GM10847 (cell line): ENCODE data around the gene ZNF48.

ENCODE experiments used
- POLR2A ChIP-seq: IDR thresholded peaks from 2 replicates; pipeline ENCODE4 v1.6.1; 2011; ENCODE audit not compliant: insufficient read length; ENCODE audit errors: extremely low read depth

The ZNF48 gene

GRCh38 chr16:30370456-30371247 is 24.6 kb upstream of the ZNF48 start, which contains the start of gene TBC1D10B:
Gene TBC1D10B, minus strand, starts transcription at chr16:30370494. Its CDS starts 311 bp downstream, at chr16:30370183.
- TF ChIP-seq POLR2A, result no peak

GRCh38 chr16:30371248-30371816 is 23.9 kb upstream of the ZNF48 start:
- TF ChIP-seq POLR2A, result peak; percentile 52

DNA sequence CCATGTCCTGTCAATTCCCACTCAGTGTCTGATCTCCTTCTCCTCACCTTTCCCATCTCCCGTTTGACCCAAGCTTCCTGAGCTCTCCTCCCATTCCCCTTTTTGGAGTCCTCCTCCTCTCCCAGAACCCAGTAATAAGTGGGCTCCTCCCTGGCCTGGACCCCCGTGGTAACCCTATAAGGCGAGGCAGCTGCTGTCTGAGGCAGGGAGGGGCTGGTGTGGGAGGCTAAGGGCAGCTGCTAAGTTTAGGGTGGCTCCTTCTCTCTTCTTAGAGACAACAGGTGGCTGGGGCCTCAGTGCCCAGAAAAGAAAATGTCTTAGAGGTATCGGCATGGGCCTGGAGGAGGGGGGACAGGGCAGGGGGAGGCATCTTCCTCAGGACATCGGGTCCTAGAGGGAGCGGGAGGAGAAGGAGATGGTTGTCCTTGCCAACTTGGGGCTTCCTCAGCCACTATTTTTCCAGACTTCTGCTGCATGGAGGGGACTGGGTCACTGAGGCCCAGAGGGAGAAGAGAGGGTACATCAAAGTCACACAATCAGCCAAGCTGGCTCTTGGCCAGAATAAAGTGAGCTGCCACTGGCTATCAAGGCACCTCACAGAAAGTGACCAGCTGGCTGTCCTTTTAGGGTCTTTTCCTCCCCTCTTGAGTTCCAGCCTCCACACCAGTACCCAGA is 23.0 kb upstream of the ZNF48 start:
- no peak for TF ChIP-seq POLR2A

- no peak for TF ChIP-seq POLR2A
Measured at GRCh38 chr16:30372725-30373124, 22.5 kb upstream of the ZNF48 start.

- TF ChIP-seq POLR2A, result no peak
Measured at GRCh38 chr16:30374538-30374937, 20.7 kb upstream of the ZNF48 start, which contains the start of gene MYL11. Gene MYL11, plus strand, starts transcription at chr16:30374802. Its CDS starts 56 bp downstream, at chr16:30374858.

- no peak for TF ChIP-seq POLR2A
Measured at GRCh38 chr16:30375864-30376263, 19.4 kb upstream of the ZNF48 start.

DNA sequence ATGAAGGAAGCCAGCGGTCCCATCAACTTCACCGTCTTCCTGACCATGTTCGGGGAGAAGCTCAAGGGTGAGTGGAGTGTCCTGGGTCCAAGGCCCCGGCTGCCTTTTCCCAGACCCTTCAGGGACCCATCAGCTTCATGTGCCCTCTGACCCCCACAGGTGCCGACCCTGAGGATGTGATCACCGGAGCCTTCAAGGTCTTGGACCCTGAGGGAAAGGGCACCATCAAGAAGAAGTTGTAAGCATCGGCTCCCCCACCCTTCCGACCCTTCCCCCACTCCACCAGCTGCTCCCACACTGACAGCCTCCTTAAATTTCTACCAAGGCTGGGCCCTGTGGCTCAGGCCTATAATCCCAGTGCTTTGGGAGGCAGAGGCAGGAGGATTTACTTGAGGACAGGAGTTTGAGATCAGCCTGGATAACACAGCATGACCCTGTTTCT is 18.7 kb upstream of the ZNF48 start:
- no peak for TF ChIP-seq POLR2A

DNA sequence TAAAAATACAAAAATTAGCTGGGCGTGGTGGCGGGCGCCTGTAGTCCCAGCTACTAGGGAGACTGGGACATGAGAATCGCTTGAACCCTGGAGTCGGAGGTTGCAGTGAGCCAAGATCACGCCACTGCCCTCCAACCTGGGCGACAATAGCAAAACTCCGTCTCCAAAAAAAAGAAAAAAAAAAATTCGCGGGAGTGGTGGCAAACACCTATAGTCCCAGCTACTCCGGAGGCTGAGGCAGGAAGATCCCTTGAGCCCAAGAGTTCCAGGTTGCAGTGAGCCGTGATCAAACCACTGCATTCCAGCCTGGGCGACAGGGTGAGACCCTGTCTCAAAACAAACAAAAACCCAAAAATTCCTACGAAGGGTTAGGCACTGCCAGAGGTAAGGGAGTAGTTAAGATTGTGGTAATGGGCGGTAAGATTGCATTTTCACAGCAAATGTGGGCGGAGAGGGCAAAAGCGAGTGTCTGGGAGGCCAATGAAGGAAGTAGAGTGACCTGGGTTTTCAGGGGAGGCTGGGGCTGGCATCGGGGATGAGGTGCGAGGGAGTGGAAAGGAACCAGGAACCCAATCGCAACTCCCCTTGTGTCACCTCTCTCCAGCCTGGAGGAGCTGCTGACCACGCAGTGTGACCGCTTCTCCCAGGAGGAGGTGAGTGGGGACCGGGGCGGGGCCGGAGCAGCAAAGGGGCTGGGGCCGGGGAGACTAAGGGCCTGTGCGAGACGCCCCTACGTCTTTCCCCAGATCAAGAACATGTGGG is 18.0 kb upstream of the ZNF48 start:
- TF ChIP-seq POLR2A, result no peak

DNA sequence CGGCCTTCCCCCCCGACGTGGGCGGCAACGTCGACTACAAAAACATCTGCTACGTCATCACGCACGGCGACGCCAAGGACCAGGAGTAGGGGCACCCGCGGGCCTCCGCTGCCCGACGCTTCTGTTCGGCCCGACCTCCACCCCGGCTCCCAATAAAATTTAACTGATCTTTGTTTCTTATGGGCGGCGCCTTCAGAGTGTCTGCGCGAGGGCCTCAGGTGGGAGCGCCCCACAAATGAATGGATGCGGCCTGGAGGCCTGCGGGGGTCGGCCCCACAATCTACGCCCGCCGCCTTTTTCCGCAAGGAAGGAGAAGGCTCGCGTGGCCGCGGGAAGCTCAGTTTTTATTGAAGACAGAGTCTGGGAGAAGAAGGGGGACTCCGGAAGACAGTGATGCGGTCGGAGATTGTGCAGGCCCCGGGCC is 17.4 kb upstream of the ZNF48 start:
- TF ChIP-seq POLR2A, result peak; percentile 46

DNA sequence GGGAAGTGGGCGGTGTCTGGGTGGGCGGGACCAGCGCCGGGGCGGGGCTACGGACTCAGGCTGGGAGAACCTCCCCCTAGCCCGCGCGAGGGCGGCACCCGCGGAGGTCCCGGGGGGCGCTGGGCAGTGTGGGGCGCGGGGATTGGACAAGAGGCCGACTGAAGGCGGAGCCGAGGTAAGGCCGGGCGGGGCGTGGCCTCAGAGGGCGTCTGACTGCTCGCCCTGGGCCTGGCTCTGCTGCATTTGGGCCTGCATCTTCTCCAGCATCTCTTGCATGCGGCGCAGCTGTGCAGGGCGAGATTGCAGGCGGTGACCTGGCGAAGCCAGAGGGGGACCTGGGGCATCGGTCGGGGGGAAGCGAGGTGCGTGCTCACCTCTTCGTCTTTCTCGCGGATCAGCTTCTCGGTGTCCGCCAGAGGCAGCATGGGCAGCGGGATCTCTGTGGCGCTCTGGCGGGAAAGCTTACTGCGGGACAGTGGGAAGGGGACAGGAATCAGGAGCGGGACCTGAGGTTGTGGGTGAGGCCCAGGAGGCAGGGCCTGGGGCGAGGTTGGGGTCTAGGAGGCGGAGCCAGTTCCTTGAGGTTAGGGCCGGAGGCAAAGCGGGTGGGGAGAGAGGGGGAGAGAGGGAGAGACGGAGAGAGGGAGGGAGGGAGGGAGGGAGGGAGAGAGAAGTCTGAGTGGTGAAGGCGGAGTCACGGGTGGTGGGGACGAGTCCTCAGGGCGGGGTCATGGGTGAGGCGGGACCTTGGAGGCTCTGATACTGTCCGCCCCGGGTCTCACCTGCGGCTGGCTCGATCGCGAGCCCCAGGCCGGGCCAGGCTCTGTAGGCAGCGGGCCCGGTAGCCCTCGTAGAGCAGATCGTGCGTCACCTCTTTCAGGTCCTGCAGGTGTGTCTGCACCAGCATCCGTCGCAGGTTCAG is 16.7 kb upstream of the ZNF48 start:
- peak; percentile 73 for TF ChIP-seq POLR2A

DNA sequence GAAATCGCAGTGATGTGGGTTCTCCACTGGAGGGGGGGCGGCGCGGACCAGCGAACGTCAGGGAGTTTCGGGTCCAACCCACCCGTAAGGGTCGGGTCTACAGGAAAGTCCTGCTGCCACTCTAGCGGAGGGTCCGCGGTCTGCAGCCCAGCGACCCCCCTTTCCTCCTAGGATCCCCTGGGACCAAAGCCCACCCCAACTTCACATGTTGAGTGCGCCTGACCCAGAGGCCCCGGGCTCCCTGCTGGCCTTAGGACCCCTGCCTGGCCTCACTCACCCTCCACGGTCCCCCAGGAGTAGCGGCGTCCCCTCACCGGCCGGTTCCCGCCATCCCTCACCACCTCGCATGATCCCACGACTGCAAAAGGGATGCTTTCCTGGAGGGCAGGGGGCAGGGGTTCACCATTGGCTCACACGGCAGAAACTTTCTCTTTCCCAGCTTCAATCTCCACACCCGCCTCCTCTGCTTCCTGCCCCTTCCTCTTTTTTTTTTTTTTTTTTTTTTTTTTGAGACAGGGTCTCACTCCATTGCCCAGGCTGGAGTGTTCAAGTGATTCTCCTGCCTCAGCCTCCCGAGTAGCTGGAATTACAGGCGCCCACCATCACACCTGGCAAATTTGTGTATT is 15.9 kb upstream of the ZNF48 start:
- TF ChIP-seq POLR2A, result no peak

GRCh38 chr16:30380072-30380802 is 15.0 kb upstream of the ZNF48 start:
- TF ChIP-seq POLR2A, result no peak

GRCh38 chr16:30380803-30381208 is 14.4 kb upstream of the ZNF48 start:
- TF ChIP-seq POLR2A, result no peak

DNA sequence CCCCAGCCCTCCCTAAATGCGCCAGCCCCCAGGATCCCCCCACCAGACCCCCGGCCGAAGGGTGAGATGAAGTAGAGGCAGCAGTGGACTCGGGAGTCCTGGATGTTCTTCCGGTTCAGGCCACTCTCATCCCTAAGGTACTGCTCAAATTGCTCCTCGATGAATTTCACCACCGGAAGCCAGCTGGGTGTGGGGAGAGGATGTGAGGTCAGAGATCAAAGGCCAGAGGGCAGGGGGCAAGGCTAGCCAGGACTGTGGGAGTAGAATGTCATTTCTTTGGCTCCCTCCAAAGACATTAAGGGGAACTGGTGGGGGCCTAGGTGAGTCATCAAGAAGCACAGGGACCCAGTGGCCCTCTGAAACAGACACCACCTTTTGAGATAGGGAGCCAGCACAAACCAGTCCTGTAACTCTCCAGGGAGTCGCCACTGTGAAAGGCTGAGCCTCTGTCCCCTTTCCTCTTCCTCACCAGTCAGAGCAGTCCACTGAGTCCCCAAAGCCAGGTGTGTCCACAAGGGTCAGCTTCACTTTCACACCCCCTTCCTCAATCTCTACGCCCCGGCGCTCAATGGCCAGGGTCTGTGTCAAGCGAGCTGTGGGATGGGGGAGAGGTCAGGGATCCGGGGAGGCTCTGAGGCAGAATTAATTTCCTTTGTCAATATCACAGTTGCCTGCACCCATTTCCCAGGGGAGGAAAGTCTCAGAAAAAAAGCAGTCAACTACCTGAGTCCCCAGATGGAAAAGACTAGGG is 13.8 kb upstream of the ZNF48 start:
- no peak for TF ChIP-seq POLR2A
